Measurements from ENCODE around the gene DOK7.

Gene DOK7

DNA sequence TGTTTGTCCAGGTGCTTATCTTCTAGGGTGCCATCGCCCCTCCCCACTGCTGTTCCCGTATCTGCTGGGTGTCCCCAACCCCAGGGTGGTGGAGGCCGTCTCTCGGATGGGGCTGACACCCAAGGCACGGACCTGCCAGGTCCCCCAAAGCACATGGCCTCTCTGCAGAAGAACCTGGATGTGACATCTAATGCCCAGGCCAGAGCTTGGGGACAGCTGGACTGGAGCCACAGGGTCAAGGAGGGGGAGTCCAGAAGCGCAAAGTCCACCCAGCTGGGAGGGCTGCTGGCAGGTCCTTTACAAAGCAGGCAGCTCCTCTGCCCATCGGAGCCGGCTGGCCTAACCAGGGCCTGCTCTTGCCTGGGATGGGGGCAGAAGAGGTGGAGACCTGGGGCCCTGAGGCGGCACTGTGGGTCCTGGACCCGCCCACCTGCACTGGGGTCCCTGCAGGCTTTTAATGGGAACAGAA is 751 bp upstream of the DOK7 start:
- DNase-seq (ENCODE audit: low read depth, low spot score): no peak

DNA sequence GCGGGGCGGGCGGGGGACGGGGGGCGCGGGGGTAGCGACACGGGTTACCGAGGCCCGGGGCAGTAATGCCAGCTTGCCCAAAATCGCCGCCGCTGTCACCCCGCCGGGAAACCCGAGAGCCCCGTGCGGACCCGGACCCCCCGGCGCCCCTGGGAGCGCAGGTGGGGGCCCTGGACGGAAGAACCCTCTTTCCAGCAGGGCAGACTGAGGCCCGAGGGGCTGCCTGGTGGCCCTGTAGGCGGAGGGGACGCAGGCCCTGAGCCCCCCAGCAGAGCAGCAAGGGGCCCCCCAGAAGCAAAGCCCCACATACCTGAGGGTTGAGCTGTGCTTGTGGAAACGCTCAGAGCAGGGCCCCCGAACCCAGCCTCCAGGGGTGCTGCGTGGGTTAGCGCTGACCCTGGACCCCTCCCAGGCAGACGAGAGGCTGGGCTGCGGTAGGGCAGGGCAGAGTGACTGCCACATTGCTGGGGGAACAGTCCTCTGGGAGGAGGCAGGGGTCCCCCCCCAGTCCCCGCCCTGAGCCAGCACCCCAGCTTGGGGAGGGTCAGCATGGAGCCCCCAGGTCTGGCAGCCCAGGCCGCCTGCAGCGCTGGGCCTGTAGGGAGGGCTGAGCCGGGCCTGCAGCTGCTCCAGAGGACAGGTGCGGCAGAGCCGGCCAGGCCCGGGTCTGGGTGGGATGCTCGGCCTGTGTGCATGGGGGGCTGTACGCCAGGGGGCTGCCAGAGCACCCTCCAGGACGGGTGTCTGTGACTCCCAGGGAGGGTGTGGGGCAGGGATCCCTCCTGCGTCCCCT is 646 bp downstream of the DOK7 start:
- no peak for DNase-seq (ENCODE audit: low read depth, low spot score)

DNA sequence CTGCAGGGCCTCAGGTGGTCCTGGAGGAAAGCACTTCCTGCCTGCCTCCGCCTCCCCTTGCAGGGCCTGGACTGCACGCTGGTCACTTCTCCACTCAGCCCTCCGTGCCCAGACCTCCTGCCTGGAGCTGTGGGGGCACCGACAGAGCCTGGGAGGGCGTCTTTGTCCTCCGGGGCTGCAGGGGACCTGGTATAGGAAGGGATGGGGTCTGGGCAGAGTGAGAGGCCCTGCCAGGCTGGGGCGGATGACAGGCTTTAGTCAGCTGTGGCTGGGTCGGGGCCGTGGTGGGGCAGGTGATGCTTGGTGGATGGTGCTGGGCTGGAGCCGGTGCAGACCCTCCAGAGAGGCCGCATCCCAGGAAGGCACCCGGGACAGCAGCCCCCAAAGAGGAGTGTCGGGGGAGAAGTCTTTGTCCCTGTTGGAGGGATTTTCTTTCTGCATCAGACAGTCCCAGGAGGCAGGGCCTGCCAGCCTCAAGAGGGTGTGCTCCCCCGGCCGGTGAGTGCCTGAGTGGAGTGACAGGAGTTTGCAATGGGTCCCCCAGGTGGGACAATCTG is 1.3 kb downstream of the DOK7 start:
- no peak for DNase-seq (ENCODE audit: low read depth, low spot score)

DNA sequence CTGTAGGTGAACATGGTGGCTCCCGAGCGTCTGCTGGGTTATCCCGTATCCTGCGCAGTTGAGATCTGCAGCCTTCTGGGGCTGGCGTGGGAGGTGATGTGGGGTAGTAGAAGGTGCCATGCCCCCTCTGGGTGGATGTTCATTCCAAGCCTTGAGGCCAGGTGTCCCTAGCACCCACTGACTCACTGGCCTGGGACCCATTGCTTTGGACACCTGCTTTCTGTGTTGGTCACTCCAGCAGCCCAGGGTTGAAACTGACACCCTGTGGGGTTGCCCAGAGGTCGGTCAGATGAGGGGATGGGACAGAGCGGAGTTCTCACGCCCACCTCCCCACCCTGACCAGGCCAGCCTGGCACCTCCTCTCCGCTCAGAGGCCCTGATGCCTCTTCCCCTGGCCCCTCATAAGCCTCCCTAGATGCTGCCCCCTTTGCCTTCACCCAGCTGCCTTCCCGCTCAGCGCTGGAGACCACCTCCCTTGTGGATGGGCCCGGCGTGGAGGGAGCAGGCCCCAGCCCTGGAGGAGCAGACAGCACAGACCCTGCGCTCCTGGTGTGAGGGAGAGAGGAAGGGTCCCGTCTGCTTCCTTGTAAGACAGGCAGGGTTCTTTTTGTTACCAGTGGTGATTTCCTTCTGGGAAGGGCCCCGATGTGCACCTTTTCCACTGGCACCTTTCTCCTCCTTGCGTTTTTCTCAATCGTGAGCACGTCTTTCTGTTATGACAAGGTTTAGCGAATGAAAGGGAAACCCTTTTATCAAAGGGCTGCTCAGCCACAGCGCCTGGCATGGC is 2.0 kb downstream of the DOK7 start:
- DNase-seq (ENCODE audit: low read depth, low spot score): no peak

DNA sequence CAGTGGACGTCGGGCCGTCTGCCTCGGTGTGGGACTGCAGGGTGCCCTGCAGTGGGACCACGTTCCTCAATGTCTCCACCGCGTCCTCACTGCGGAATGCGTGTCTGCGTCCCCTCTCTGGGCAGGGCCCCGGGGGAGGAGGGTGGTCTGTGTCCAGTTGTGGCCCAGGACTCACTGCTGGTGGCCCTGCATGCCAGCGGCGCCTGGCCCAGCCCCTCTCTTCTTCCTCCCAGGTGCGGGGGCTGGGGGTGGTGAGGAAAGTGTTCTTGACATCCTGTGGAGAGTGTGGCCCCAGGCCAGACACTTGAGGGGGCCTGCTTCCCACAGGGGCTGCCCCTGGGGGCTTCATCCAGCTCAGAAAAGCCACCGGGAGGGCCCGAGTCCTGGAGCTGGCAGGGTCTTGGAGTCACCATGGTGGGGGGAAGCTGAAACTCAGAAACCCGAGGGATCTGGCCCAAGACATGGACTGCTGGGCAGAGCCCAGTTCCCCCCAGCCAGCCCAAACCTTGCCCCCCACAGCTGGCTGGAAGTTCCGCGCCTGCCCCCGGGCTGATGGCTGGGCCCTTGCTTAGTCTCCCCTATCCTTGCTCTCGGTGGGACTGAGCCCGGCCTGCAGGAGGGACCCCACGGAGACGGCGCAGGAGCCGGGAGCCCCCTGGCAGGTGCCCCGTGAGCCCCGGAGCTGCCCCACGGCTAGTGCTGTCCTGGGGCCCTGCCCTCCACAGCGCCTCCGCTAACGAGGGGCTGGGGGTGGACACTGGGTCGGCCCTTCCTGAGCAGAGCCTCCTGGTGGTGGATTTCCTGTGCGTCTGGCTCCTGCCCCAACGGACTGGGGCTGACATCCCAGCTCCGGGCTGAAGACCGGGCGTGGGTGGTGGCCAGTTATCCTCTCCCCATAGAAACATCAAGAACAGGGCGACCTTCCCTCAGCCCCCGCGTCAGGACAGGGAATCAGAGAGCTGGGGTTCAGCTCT is 2.9 kb downstream of the DOK7 start:
- no peak for DNase-seq (ENCODE audit: low read depth, low spot score)

DNA sequence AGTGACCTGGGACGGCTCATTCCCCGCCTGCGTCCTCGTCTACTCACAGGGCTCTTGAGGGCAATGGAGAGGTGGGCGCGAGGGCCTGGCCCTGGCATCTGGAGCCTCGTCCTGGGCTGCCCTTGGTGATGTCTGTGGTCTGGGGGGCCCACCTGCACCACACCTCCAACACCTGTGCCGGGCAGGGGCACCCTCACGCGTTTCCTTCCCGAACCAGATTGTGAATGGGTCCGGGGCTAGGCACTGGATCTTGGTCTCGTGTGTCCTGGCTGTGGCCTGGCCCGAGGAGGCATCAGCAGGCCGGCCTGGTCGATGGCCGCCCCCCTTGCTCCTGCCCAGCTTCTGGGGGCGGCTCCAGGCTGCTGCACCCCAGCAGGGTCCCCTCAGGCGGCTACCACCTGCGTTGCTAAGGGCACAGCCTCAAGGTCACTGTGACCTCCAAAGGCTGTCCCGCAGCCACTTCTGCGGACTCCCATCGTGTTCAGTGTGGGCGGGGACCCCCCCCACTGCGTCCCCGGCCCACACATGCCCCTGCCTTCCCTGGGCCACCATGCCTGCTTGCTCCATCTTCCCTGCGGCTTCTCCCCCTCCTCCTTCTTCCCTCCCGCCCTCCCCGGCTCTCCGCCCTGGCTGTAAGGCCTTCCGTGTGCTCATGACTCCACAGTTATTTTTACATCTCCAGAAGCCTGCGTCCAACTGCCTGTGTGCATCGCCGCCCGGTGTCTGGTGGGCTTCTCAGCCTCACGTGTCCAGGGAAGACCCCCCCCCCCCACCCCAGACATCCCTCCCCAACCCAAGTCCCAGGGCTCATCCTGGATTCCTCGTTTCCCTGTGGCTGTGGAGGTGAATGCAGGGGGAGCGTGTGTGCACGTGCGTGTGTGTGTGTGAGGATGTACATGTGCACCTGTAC is 3.8 kb downstream of the DOK7 start:
- no peak for DNase-seq (ENCODE audit: low read depth, low spot score)

DNA sequence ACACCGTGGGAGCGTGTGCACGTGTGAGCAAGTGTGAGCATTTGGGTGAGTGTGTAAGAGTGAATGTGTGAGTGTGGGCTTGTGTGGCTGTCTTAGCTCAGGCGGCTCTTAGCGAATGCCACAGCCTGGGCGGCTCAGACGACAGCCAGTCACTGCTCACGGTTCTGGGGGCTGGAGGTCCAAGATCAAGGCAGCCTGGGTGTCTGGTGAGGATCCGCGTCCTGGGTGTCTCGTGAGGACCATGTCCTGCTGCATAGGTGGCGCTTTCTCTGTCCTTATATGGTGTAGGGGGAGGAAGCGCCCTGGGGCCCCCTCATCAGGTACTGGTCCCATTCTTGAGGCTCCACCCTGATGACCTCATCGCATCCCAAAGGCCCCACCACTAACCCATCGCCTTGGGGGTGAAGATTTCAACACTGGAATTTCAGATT is 4.5 kb downstream of the DOK7 start:
- DNase-seq (ENCODE audit: low read depth, low spot score): no peak

DNA sequence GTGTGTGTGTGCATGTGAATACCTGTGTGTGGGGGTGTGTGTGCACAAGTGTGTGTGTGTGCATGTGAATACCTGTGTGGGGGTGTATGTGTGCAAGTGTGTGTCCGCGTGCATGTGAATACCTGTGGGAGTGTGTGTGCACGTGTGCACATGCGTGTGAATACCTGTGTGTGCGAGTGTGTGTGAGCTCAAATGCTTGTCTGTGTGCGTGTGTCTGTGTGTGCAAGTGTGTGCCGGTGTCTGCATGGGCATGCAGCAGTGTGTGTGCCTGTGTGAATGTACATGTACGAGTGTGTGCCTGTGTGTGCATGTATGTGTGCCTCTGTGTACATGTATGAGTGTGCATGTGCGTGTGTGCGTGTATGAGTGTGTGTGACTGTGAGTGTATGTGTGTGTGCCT is 5.0 kb downstream of the DOK7 start:
- DNase-seq (ENCODE audit: low read depth, low spot score): no peak

DNA sequence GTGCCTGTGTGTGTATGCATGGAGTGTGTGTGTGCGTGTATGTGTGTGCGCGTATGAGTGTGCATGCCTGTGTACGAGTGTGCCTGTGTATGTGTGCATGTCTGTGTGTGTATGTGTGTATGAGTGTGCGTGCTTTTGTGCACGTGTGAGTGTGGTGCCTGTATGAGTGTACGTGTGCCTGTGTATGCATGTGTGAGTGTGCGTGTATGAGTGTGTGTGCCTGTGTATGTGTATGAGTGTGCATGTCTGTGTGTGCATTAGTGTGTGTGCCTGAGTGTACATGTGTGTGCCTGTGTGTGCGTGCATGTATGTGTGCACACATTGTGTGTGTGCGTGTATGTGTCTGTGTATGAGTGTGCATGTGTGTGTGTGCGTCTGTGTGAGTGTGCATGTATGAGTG is 5.7 kb downstream of the DOK7 start:
- no peak for DNase-seq (ENCODE audit: low read depth, low spot score)

DNA sequence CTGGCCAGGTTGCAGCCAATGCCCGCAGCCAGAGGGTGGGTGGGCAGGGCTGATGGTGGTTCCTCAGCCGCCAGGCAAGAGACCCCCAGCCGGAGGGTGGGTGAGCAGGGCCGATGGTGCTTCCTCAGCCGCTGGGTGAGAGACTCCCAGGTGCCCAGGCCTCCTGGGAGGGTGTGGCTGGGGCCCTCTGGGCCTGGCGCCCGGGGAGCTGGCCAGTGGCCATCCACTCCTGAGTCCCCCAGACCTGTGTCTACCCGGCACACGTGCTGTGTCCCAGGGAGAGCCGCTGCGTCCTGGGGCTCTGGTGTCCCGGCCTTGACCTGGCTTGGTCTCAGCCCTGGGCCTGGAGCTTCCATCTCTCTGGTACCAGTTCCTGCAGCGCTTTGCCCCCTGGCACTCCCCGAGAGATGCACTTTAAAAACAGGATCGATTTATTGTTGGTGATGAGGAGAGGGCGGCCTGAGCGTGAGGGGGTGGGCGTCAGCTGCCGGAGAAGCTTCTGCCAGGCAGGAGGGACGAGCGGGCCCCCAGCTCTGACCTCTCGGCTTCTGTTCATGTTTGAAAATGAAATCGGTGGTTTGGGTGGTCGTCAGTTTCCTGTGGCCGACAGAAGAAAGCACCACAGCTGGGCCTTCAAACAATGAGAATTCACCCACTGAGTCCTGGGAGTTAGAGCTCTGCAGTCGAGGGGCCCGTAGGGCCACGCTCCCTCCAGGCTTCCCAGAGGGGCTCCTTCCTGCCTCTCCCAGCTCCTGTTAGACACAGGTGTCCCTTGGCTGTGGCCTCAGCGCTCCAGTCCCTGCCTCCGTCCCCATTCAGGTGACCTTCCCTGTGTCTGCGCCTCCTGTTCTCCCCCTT is 6.5 kb downstream of the DOK7 start:
- DNase-seq (ENCODE audit: low read depth, low spot score): no peak

DNA sequence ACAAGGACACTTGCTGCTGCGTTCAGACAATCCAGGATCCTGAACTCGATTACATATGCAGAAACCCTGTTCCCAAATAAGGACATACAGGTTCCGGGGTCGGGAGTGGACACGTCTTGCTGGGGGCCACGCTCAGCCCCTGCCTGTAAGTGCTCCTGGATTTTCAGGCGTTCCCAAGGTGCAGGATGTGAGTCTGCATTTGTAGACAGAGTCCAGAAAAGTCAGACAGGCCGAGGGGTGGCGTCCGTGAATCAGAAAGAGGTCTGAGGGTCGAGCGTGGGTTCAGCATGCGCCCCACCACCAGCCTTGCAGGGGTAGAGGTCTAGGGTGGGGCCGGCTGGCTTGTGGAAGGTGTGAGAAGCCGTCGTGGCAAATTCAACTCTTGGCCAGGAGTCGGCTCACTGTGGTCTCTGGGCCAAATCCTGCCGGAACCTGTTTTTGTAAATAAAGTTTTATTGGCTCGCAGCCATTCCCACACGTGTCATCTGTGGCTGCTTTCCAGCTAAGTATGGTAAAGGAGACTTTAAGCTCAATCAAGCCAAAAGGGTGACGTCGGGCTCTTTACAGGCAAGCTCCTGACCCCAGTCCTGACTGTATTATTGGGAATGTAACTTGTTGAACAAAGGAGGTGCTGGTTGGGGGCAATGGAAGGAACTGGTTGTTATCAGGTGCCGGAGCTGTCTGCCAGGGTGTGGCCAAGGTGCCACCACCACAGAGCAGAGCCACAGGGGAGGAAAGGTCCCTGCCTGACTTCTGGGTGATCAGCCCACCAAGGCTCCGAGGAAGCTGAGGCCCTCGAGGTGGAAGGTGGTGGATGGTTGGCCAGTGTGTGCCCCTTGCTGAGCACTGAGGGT is 7.4 kb downstream of the DOK7 start:
- no peak for DNase-seq (ENCODE audit: low read depth, low spot score)

DNA sequence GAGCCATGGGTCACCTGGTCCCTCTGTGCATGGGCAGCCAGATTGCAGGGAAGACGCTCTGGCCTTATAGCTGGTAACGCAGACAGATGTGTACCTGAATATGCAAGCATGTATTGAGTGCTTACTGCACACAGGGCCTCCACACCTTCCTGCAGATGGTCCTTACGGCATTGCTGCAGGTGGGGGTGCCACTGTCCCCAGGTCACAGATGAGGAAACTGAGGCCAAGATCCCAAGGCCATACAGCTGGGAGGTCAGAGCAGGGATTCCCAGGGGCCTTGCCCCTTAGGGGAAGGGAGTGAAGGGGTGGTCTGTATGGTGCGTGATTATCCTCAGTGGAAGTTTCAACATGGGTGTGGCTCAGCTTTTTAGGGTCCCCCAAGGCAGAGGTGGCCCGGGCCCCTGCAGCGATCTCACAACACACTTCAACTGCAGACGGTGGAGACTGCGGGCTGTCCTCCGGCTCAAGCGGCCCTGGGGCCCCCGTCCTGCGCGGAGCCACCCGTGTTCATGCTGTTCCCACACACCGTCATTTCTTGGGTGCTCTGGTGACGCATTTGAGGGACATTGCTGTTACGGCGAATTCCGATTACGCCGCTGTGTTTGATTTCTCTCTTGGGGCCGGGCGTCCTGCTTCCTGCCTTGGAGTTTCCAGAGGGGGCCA is 8.1 kb downstream of the DOK7 start:
- DNase-seq (ENCODE audit: low read depth, low spot score): no peak

DNA sequence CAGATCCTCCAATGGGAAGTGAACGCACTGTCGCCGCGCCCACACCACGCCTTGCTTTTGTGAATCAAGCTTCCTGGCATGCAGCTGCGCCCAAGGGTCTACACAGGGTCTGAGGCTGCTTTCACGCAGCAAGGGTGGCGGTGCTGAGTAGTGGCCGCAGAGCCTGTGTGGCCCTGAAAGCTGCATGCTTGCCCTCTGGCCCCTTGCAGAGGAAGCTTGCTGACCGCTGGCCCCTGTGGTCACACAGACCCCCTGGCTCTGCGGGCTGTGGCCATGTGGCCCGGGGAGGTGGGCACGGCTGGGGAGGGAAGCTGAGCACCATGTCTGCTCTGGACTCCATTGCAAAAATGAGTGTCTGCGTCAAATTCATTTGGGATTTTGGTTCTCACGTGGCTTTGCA is 8.8 kb downstream of the DOK7 start:
- no peak for DNase-seq (ENCODE audit: low read depth, low spot score)

DNA sequence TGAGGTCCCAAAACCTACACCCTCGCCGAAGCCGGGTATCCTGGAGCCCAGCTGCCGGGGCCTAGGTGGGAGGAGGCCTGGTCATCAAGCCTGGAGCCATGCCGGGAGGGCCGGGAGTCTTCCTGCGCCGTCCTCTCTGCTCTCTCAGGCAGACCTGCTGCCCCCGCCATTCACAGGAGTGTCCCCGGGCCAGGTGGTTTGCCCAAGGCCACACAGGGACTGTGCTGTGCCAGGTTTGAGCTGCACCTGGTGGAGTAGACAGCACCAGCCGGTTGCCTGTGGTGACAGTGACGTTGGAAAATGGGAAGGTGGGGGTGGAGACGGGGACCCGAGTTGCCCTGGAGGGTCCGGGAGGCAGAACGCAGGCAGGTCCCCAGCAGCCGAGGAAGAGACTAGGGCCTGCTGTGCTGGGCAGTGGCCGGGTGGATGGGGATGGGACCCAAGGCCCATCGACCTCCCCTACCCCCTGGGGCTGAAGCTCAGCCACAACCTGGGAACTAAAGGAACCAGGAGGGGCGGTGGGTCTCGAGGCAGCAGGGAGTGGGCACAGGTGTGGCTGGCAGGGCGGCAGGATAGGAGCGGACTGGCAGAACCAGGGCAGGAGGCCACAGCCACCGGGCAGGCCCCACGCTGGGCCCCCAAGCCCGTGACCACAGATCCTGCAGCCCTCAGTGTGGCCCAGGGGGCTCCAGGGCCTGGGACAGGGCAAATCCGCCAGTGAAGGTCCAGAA is 9.5 kb downstream of the DOK7 start:
- DNase-seq (ENCODE audit: low read depth, low spot score): no peak

DNA sequence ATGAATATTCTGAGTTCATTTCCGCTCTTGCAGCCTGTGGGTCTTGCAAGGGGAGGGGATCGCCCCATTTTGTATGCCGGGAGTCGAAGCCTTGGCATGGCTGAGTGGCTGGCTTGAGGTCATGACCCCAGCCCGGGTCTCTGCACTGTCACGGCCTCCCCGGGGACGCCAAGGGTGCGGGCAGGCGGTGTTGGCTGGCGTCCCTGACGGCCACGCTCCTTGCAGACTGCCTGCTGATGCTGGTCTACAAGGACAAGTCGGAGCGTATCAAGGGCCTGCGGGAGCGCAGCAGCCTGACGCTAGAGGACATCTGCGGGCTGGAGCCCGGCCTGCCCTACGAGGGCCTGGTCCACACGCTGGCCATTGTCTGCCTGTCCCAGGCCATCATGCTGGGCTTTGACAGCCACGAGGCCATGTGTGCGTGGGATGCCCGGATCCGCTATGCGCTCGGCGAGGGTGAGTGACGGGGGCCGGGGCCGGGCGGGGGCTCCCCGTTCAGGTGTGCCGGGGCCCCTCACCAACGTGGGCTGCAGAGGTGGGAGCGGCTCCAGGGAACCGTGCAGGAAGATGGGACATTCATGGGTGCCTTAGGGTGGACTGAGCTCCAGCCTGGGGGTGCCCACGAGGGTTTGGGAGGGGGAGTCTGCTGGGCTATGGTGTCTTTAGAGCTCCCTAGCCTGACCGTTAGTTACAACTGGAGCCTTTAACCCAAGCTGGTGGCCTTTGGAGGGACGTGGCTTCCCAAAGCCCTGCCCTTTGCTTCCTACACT is 10.3 kb downstream of the DOK7 start:
- no peak for DNase-seq (ENCODE audit: low read depth, low spot score)

DNA sequence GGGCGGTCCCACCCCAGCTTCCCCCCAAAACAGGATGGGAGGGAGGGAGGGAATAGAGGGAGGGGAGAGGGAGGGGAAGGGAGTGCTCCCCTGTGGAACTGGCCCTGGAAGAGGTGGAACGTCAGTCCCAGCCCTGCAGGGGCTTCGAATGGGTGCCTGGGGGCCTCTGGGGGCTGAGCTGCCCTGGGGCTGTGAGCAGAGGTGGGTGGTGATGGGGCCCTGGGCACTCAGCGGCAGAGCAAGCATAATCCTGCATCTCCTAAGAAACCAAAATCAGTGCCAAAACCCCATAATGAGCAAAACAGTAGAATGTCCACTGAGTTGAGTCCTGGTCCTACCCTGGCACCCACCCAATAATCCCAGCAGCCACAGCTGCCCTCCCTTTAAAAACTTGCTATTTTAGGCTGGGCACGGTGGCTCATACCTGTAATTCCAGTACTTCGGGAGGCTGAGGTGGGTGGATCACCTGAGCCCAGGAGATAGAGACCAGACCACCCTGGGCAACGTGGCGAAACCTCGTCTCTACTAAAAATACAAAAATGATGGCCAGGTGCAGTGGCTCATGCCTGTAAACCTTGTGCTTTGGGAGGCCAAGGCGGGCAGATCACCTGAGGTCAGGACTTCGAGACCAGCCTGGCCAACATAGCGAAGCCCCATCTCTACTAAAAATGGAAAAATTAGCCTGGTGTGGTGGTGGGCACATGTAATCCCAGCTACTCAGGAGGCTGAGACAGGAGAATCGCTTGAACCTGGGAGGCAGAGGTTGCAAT is 11.1 kb downstream of the DOK7 start:
- DNase-seq (ENCODE audit: low read depth, low spot score): no peak
